ENCODE data around the gene LHFPL2.

DNA sequence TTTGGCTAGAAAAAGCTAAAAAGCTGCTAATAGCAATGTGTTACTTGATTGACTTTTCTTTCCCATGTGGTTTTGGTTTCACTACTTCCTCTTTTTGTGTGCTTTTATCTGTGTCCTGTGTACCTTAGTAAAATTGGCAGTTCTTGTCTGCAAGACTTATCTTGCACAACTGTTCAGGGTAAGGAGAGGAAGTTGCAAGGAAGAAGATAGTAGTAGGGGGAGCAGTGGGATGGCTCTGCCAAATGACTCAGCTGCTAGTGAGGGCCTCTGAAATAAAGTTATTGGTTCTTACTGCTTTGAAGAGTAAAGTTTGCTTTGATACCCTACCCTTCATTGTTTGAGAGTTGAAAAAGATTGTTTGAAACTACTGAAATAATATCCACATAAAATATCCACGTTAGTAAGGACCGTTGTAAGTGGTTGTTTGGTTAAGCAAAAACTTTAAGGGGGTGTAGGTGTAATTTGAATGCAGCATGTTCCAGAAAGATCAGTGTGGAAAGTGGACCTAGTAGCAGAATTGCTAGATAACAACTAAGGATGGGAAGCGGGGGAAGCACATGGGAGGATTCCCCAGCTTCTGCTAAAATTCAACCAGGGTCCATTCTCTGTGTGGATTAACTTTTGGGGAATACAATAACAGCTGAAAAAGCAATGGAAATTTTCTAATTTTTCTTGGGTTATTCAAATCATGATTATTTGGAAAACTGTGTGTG is 164.6 kb downstream of the LHFPL2 start:
- TF ChIP-seq, protein P1, sequence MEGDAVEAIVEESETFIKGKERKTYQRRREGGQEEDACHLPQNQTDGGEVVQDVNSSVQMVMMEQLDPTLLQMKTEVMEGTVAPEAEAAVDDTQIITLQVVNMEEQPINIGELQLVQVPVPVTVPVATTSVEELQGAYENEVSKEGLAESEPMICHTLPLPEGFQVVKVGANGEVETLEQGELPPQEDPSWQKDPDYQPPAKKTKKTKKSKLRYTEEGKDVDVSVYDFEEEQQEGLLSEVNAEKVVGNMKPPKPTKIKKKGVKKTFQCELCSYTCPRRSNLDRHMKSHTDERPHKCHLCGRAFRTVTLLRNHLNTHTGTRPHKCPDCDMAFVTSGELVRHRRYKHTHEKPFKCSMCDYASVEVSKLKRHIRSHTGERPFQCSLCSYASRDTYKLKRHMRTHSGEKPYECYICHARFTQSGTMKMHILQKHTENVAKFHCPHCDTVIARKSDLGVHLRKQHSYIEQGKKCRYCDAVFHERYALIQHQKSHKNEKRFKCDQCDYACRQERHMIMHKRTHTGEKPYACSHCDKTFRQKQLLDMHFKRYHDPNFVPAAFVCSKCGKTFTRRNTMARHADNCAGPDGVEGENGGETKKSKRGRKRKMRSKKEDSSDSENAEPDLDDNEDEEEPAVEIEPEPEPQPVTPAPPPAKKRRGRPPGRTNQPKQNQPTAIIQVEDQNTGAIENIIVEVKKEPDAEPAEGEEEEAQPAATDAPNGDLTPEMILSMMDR (IDR thresholded peaks at IDR 0.05) = no peak
- TF ChIP-seq POLR2A (IDR thresholded peaks at IDR 0.05) = no peak
- TF ChIP-seq EP300 (IDR thresholded peaks at IDR 0.05; ENCODE audit: low read depth) = no peak
- TF ChIP-seq POLR2AphosphoS5 (IDR thresholded peaks at IDR 0.05) = no peak

Measured in transverse colon (tissue), 4 donors.